Esophagus squamous epithelium (tissue), 4 donors: ENCODE data around the gene LGALS1.

Source experiments
- POLR2A ChIP-seq, 4 donors: fragments of 450-650 bp; IDR thresholded peaks; one replicate each; pipeline ENCODE4 v1.6.1; 2017; ENCODE audit warnings: antibody characterized with exemption in 4 of 4, mild to moderate bottlenecking in 4 of 4, moderate library complexity in 3 of 4
- TF ChIP-seq, protein P1 (sequence below), 6 experiments: fragments of 450-650 bp in 4 of 6; fragments of 200-600 bp in 2 of 6; sonication (generic) in 2 of 6; IDR thresholded peaks; one replicate each; pipeline ENCODE4 v1.5.1; 2016 to 2019; ENCODE audit warnings: antibody characterized with exemption in 6 of 6, mild to moderate bottlenecking in 4 of 6, moderate library complexity in 4 of 6

DNA sequence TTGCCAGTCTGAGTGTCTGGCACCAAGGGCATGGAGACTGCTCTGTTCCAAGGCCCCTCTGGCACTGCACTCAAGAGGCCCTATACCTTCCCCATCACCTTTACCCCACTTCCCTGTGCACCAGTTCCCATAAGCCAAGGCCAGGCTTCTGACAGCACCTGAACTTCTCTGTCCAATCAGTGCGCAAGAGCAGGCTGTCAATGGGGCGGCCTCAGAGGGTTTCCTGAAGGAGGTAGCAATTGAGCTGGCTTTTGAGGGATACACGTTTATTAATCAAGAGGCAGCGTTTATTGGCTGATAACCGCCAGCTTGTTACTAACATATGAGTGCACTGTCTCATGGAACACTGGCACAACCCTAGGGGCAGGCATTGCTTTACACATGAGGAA, 33.9 kb upstream of the LGALS1 start:
- TF ChIP-seq, protein P1, sequence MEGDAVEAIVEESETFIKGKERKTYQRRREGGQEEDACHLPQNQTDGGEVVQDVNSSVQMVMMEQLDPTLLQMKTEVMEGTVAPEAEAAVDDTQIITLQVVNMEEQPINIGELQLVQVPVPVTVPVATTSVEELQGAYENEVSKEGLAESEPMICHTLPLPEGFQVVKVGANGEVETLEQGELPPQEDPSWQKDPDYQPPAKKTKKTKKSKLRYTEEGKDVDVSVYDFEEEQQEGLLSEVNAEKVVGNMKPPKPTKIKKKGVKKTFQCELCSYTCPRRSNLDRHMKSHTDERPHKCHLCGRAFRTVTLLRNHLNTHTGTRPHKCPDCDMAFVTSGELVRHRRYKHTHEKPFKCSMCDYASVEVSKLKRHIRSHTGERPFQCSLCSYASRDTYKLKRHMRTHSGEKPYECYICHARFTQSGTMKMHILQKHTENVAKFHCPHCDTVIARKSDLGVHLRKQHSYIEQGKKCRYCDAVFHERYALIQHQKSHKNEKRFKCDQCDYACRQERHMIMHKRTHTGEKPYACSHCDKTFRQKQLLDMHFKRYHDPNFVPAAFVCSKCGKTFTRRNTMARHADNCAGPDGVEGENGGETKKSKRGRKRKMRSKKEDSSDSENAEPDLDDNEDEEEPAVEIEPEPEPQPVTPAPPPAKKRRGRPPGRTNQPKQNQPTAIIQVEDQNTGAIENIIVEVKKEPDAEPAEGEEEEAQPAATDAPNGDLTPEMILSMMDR (IDR thresholded peaks at IDR 0.05), result no peak
- no peak for TF ChIP-seq POLR2A (IDR thresholded peaks at IDR 0.05)
